Measurements from ENCODE around the gene FUCA2.

Gene FUCA2

GRCh38 chr6:143490244-143490643 is 21.3 kb downstream of the FUCA2 start:
- no peaks in the 10 kb centered on the region for H3K9me3 ChIP-seq (ENCODE audit: insufficient read depth, low read depth, low read length)
- H3K79me1 ChIP-seq (ENCODE audit: low read length), result no peaks in the 10 kb centered on the region
- no peak overlapping the region for H3K18ac ChIP-seq (ENCODE audit: low read length)
- no peak overlapping the region for H4K91ac ChIP-seq (ENCODE audit: low read depth, low read length)
- H3K79me2 ChIP-seq (ENCODE audit: control insufficient read depth, insufficient read depth, low read length, poor library complexity), result no peaks in the 10 kb centered on the region
- no peak overlapping the region for H4K8ac ChIP-seq (ENCODE audit: low read depth, low read length)
- H2BK12ac ChIP-seq (ENCODE audit: low read length), result no peak overlapping the region
- no peak overlapping the region for H3K9ac ChIP-seq (ENCODE audit: low read length)
- H3K4me3 ChIP-seq (ENCODE audit: low read depth, low read length), result no peak overlapping the region
- no peak overlapping the region for H4K12ac ChIP-seq (ENCODE audit: low read depth, low read length)
- no peak overlapping the region for H2BK5ac ChIP-seq (ENCODE audit: low read depth, low read length, poor library complexity)
- no peaks in the 10 kb centered on the region for H3K4me1 ChIP-seq (ENCODE audit: control insufficient read depth in 1 of 2, insufficient read depth in 2 of 2, low read length in 2 of 2)
- H3K27me3 ChIP-seq (ENCODE audit: insufficient read depth, low read length), result no peaks in the 10 kb centered on the region
- no peak for DNase-seq
- no peak overlapping the region for H2BK120ac ChIP-seq (ENCODE audit: insufficient read depth, low read length, poor library complexity)
- no peak overlapping the region for H3K4me2 ChIP-seq (ENCODE audit: low read length)
- no peak overlapping the region for H3K4ac ChIP-seq (ENCODE audit: low read depth, low read length)
- H3K36me3 ChIP-seq (ENCODE audit: control insufficient read depth in 1 of 2, insufficient read depth in 2 of 2, low read length in 2 of 2), result no peaks in the 10 kb centered on the region
- no peak overlapping the region for H2AFZ ChIP-seq (ENCODE audit: insufficient read depth, low read length, poor library complexity)
- H3K27ac ChIP-seq (ENCODE audit: low read depth, low read length), result no peak overlapping the region
- H3K23ac ChIP-seq (ENCODE audit: low read length), result no peak overlapping the region
- no peak overlapping the region for H2AK5ac ChIP-seq (ENCODE audit: low read length)
- H3K14ac ChIP-seq (ENCODE audit: low read length), result no peak overlapping the region
- no CpG with 5 or more reads among the region's 1 CpG for WGBS (ENCODE audit: extremely low coverage, insufficient coverage, insufficient read length)

- Histone ChIP-seq H3K18ac (ENCODE audit: low read length) (no peak overlapping the region), H3K79me1 (ENCODE audit: low read length) (no peaks in the 10 kb centered on the region), H3K4me1 (ENCODE audit: control insufficient read depth in 1 of 2, insufficient read depth in 2 of 2, low read length in 2 of 2) (no peaks in the 10 kb centered on the region), H3K14ac (ENCODE audit: low read length) (no peak overlapping the region), H4K12ac (ENCODE audit: low read depth, low read length) (no peak overlapping the region), H3K4ac (ENCODE audit: low read depth, low read length) (no peak overlapping the region), H2BK120ac (ENCODE audit: insufficient read depth, low read length, poor library complexity) (no peak overlapping the region), H3K9ac (ENCODE audit: low read length) (no peak overlapping the region), H3K79me2 (ENCODE audit: control insufficient read depth, insufficient read depth, low read length, poor library complexity) (no peaks in the 10 kb centered on the region), H4K91ac (ENCODE audit: low read depth, low read length) (no peak overlapping the region), H3K27ac (ENCODE audit: low read depth, low read length) (no peak overlapping the region), H2BK5ac (ENCODE audit: low read depth, low read length, poor library complexity) (no peak overlapping the region), H3K4me3 (ENCODE audit: low read depth, low read length) (no peak overlapping the region), H4K8ac (ENCODE audit: low read depth, low read length) (no peak overlapping the region), H2BK12ac (ENCODE audit: low read length) (no peak overlapping the region), H2AFZ (ENCODE audit: insufficient read depth, low read length, poor library complexity) (no peak overlapping the region), H3K27me3 (ENCODE audit: insufficient read depth, low read length) (no peaks in the 10 kb centered on the region), H3K23ac (ENCODE audit: low read length) (no peak overlapping the region), H3K4me2 (ENCODE audit: low read length) (no peak overlapping the region), H3K9me3 (ENCODE audit: insufficient read depth, low read depth, low read length) (no peaks in the 10 kb centered on the region), H2AK5ac (ENCODE audit: low read length) (no peak overlapping the region), H3K36me3 (ENCODE audit: control insufficient read depth in 1 of 2, insufficient read depth in 2 of 2, low read length in 2 of 2) (no peaks in the 10 kb centered on the region)
- WGBS (ENCODE audit: extremely low coverage, insufficient coverage, insufficient read length), result 100% methylated on average over 1 of the region's 3 CpGs
- DNase-seq, result no peak
Observed at GRCh38 chr6:143486752-143487151, 24.8 kb downstream of the FUCA2 start.

GRCh38 chr6:143485967-143486366 is 25.6 kb downstream of the FUCA2 start:
- Histone ChIP-seq H3K18ac (ENCODE audit: low read length) (no peak overlapping the region), H3K4me3 (ENCODE audit: low read depth, low read length) (no peak overlapping the region), H3K9me3 (ENCODE audit: insufficient read depth, low read depth, low read length) (no peaks in the 10 kb centered on the region), H3K14ac (ENCODE audit: low read length) (no peak overlapping the region), H4K8ac (ENCODE audit: low read depth, low read length) (no peak overlapping the region), H2BK5ac (ENCODE audit: low read depth, low read length, poor library complexity) (no peak overlapping the region), H2AFZ (ENCODE audit: insufficient read depth, low read length, poor library complexity) (no peak overlapping the region), H3K27me3 (ENCODE audit: insufficient read depth, low read length) (no peaks in the 10 kb centered on the region), H3K23ac (ENCODE audit: low read length) (no peak overlapping the region), H3K4me2 (ENCODE audit: low read length) (no peak overlapping the region), H3K4ac (ENCODE audit: low read depth, low read length) (no peak overlapping the region), H4K12ac (ENCODE audit: low read depth, low read length) (no peak overlapping the region), H4K91ac (ENCODE audit: low read depth, low read length) (no peak overlapping the region), H2BK120ac (ENCODE audit: insufficient read depth, low read length, poor library complexity) (no peak overlapping the region), H3K4me1 (ENCODE audit: control insufficient read depth in 1 of 2, insufficient read depth in 2 of 2, low read length in 2 of 2) (no peaks in the 10 kb centered on the region), H3K27ac (ENCODE audit: low read depth, low read length) (no peak overlapping the region), H2BK12ac (ENCODE audit: low read length) (no peak overlapping the region), H3K79me1 (ENCODE audit: low read length) (no peaks in the 10 kb centered on the region), H3K9ac (ENCODE audit: low read length) (no peak overlapping the region), H3K36me3 (ENCODE audit: control insufficient read depth in 1 of 2, insufficient read depth in 2 of 2, low read length in 2 of 2) (no peaks in the 10 kb centered on the region), H3K79me2 (ENCODE audit: control insufficient read depth, insufficient read depth, low read length, poor library complexity) (no peaks in the 10 kb centered on the region), H2AK5ac (ENCODE audit: low read length) (no peak overlapping the region)
- WGBS (ENCODE audit: extremely low coverage, insufficient coverage, insufficient read length), result no CpG with 5 or more reads among the region's 2 CpGs
- no peak for DNase-seq

GRCh38 chr6:143482593-143482992 is 28.9 kb downstream of the FUCA2 start:
- H3K79me2 ChIP-seq (ENCODE audit: control insufficient read depth, insufficient read depth, low read length, poor library complexity), result no peaks in the 10 kb centered on the region
- H2BK5ac ChIP-seq (ENCODE audit: low read depth, low read length, poor library complexity), result no peak overlapping the region
- no peaks in the 10 kb centered on the region for H3K9me3 ChIP-seq (ENCODE audit: insufficient read depth, low read depth, low read length)
- no peak overlapping the region for H2BK12ac ChIP-seq (ENCODE audit: low read length)
- H3K36me3 ChIP-seq (ENCODE audit: control insufficient read depth in 1 of 2, insufficient read depth in 2 of 2, low read length in 2 of 2), result no peaks in the 10 kb centered on the region
- H3K4me3 ChIP-seq (ENCODE audit: low read depth, low read length), result no peak overlapping the region
- H2BK120ac ChIP-seq (ENCODE audit: insufficient read depth, low read length, poor library complexity), result no peak overlapping the region
- H3K4me2 ChIP-seq (ENCODE audit: low read length), result no peak overlapping the region
- H3K23ac ChIP-seq (ENCODE audit: low read length), result no peak overlapping the region
- no peak overlapping the region for H3K27ac ChIP-seq (ENCODE audit: low read depth, low read length)
- no peak overlapping the region for H4K12ac ChIP-seq (ENCODE audit: low read depth, low read length)
- H3K18ac ChIP-seq (ENCODE audit: low read length), result no peak overlapping the region
- no peak overlapping the region for H4K91ac ChIP-seq (ENCODE audit: low read depth, low read length)
- H3K4me1 ChIP-seq (ENCODE audit: control insufficient read depth in 1 of 2, insufficient read depth in 2 of 2, low read length in 2 of 2), result no peaks in the 10 kb centered on the region
- no peak overlapping the region for H3K4ac ChIP-seq (ENCODE audit: low read depth, low read length)
- H3K27me3 ChIP-seq (ENCODE audit: insufficient read depth, low read length), result no peaks in the 10 kb centered on the region
- H3K14ac ChIP-seq (ENCODE audit: low read length), result no peak overlapping the region
- H3K9ac ChIP-seq (ENCODE audit: low read length), result no peak overlapping the region
- H2AFZ ChIP-seq (ENCODE audit: insufficient read depth, low read length, poor library complexity), result no peak overlapping the region
- no CpG with 5 or more reads among the region's 2 CpGs for WGBS (ENCODE audit: extremely low coverage, insufficient coverage, insufficient read length)
- H3K79me1 ChIP-seq (ENCODE audit: low read length), result no peaks in the 10 kb centered on the region
- H4K8ac ChIP-seq (ENCODE audit: low read depth, low read length), result no peak overlapping the region
- H2AK5ac ChIP-seq (ENCODE audit: low read length), result no peak overlapping the region
- no peak for DNase-seq

All from trophoblast cell (in vitro differentiated cells and primary cell).